Measurements from ENCODE around the gene GPX4. TPM values are rescaled to one million over a fixed set of nuclear protein-coding genes. Genes with fewer than 3 reads are reported as not detected.
"Not testable (repeated sequence)": the region's sequence is repeated elsewhere in the genome, so short reads cannot be mapped to it uniquely, and the experiment has no call there.

The GPX4 gene
- polyA plus RNA-seq, 3 donors = 211 to 268 (median 248) TPM

DNA sequence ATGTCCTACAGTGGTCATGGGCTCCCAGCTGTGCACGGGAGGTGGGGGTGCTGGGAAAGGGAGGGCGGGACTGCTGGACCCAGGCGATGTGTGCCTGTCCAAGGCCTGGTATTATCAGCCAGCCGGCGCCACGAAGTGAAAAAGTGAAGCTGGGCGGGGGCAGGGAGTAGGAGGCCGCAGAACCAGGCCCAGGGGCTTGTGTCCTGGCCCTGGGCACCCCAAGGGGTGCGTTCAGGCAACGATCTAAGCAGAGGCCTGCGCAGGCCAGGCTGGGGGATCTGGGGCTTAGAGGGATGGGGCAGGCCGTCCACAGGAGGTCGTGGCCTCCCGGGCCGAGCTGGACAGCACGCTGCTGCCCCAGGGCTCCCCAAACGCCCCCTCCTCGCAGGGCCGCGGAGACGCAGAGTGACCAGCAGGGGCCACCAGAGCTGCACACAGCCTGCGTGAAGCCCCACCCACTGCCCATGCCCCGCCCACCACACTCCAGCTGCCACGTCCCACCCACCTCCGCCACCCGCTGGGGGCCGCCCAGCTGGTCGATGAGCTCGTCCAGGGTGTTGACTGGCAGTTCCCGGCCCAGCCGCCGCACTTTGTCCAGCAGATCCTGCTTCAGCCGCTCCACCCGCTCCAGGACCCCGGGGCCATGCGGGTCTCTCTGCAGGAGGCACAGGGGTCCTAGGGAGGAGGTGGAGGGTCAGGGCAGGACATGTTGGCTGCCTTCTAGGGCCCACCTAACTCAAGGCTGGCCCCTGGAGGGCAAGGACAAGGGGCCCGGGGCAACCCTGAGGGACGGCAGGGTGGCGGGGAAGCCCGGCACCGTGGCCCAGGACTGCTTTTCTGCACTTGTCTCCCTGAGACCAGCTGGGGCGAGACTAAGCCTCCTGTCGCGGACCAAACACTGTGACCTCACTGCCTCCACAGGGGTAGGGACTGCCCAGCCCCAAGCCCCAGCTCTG is 9.5 kb downstream of the GPX4 start:
- DNase-seq (ENCODE audit: low read depth in 3 of 3, low spot score in 2 of 3) = peak in 1 of 3 donors; percentile 79

- no peak for DNase-seq (ENCODE audit: low read depth in 3 of 3, low spot score in 2 of 3)
Measured at GRCh38 chr19:1113986-1114483, 10.2 kb downstream of the GPX4 start.

DNA sequence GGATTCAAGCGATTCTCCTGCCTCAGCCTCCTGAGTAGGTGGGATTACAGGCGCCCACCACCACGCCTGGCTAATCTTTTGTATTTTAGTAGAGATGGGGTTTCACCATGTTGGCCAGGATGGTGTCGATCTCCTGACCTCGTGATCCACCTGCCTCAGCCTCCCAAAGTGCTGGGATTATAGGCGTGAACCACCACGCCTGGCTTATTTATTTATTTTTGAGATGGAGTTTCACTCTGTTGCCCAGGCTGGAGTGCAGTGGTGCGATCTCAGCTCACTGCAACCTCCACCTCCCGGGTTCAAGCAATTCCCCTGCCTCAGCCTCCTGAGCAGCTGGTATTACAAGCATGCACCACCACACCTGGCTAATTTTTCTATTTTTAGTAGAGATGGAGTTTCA is 10.9 kb downstream of the GPX4 start:
- DNase-seq (ENCODE audit: low read depth in 3 of 3, low spot score in 2 of 3) = not testable (repeated sequence)

- no peak for DNase-seq (ENCODE audit: low read depth in 3 of 3, low spot score in 2 of 3)
Measured at GRCh38 chr19:1115646-1116420, 12.0 kb downstream of the GPX4 start.

GRCh38 chr19:1116726-1117581 is 13.2 kb downstream of the GPX4 start:
- DNase-seq (ENCODE audit: low read depth in 3 of 3, low spot score in 2 of 3) = no peak

GRCh38 chr19:1117654-1118053 is 13.9 kb downstream of the GPX4 start:
- no peak for DNase-seq (ENCODE audit: low read depth in 3 of 3, low spot score in 2 of 3)

GRCh38 chr19:1118999-1119398 is 15.2 kb downstream of the GPX4 start:
- no peak for DNase-seq (ENCODE audit: low read depth in 3 of 3, low spot score in 2 of 3)

- DNase-seq (ENCODE audit: low read depth in 3 of 3, low spot score in 2 of 3) = no peak
Measured at GRCh38 chr19:1119475-1120217, 15.9 kb downstream of the GPX4 start.

DNA sequence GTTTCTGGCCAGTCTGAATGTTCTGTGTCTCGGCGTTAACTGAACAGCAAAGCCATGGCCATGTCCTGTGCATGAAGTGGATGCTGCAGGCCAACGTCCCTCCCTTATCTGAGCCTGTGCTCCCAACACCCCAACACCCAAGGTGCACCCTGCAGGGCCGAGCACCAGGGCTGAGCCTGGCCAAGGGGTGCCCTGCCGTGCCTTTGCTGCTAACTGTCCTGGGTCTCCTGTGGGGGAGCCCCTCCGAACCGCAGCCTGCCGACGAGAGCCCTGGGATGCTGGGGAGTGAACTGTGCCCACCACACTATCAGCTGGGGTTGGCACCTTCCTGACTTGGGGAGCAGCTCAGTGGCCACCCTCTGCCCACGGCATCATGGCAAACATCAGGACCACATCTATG is 17.6 kb downstream of the GPX4 start:
- no peak for DNase-seq (ENCODE audit: low read depth in 3 of 3, low spot score in 2 of 3)

DNA sequence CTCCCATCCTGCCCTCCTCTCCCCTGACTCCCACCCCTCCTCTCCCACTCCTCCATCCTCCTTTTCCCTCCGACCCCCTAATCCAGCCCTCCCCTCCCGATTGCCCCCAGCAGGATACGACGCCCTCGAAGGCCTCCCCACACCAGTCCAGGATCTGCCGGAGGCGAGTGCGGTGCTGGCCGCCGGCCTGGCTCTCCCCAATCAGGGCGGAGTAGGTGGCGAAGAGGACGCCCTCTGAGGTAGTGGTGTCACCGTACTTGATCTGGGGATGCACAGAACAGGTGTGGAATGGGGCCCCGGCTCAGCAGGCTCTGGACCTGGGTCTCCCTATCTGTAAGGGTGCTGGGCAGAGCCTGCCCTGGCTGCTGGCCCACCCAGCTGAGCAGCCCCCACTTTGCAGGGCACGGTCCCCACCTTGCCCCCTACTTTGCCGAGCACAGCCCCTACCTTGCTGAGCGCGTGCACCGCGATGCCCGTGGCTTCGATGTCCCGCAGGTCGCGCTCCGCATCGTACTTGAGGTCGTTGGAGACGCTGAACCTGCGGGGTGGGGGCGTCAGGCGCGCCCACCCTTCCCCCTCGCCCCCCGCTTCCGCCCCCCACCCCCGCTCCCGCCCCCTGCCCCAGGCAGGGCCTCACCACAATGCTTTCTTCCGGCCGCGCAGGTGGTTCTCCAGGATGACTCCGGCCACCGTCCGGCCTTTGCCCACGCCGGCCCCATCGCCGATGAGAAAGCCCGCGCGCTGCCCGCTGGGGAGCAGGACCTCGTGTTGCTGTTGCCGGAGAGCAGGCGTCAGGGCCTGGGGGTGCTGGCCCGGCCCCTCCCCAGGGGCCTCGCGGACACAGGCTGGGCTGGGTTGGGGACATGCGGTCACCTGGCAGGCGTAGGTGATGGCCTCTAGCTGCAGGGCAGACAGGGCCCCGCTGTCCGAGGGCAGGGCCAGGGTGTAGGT is 18.5 kb downstream of the GPX4 start:
- no peak for DNase-seq (ENCODE audit: low read depth in 3 of 3, low spot score in 2 of 3)

- DNase-seq (ENCODE audit: low read depth in 3 of 3, low spot score in 2 of 3) = no peak
Measured at GRCh38 chr19:1122972-1123363, 19.2 kb downstream of the GPX4 start.

GRCh38 chr19:1123381-1123780 is 19.6 kb downstream of the GPX4 start:
- no peak for DNase-seq (ENCODE audit: low read depth in 3 of 3, low spot score in 2 of 3)

DNA sequence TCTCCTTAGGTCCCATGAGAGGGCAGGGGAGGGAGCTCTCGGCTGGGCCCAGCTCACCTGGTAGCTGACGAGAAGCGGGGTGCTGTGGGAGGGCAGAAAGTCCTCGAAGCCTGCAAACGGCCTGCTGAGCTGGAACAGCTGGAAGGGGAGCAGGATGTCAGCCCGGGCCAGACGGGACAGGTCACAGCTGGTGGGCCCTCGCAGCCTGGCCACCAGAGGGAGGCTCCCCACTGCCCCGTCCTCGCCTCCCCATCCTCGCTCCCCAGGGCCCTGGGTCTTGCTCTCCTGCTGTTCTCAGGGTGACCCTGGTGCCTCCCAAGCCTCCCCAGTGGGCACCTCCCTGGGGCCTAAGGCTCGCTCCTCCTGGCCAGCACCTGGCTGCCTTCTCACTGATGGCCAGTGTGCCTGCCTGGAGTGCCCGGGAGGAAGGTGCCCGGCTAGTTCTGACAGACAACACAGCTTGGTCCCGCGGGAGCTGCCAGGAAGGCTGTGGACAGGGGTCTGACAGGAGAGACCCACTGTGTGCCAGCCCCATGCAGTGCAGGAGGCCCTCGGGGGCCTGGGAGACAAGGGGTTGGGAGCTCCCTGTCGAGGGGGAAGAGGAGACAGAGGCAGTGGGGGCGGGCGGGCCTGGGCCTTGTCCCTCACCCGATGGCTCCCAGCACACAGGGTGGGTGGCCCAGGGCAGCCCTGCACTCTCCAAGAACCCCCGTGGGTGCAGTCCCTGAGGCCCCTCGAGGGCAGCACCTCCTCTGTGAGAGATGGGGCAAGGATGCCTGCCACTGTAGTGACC is 20.3 kb downstream of the GPX4 start:
- DNase-seq (ENCODE audit: low read depth in 3 of 3, low spot score in 2 of 3) = no peak

- no peak for DNase-seq (ENCODE audit: low read depth in 3 of 3, low spot score in 2 of 3)
Measured at GRCh38 chr19:1125601-1126467, 22.0 kb downstream of the GPX4 start.

DNA sequence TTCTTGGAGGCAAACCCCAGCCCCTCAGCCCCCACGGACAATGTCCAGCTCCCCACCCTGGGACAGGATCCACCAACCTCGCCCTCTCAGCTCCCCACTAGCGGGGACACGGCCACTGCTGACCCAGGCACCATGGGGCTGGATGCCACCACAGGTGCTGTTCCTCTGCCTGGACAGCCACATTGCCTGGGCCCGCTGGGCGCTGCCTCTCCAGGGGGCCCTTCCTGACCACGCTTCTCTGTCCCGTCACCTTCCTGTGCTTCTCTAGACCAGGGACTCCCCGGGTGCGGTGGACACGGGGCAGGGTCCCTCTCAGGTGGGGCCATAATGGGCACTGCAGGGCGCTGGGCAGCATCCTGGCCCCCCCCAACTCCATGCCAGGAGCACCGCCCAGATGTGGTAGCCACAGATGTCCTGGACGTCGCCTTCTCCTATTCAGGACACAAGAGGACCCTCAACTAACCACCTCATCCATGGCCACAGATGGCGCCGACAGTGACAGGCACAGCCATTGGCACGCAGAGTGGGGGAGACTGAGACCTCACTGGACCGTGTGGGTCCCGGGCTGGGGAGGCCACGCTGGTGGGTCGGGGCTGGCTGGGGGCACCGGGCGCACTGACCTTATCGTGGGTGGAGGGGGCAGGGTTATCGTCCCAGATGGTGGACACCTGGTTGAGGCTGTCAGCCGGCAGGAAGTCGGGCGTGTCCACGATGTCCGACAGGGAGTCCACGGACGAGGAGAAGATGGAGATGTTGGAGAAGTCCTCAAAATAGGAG is 23.4 kb downstream of the GPX4 start:
- DNase-seq (ENCODE audit: low read depth in 3 of 3, low spot score in 2 of 3) = no peak

DNA sequence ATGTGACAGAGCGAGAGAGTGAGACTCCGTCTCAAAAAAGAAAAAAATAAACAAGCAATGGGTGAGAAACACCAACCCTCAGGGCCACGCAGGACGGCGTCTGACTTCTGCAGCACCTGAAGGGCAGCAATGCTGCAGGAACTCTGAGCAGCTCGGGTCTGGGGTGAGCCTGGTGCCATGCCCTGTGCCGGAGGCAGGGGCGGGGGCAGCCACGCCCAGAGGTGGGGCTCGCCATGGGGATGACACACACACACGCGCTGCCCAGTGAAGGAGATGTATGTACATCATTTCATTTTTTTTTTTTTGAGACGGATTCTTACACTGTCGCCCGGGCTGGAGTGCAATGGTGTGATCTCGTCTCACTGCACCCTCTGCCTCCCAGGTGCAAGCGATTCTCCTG is 24.3 kb downstream of the GPX4 start:
- no peak for DNase-seq (ENCODE audit: low read depth in 3 of 3, low spot score in 2 of 3)
